ENCODE data around the gene CLCNKB.
"Not testable (repeated sequence)": the region's sequence is repeated elsewhere in the genome, so short reads cannot be mapped to it uniquely, and the experiment has no call there.

CLCNKB gene

DNA sequence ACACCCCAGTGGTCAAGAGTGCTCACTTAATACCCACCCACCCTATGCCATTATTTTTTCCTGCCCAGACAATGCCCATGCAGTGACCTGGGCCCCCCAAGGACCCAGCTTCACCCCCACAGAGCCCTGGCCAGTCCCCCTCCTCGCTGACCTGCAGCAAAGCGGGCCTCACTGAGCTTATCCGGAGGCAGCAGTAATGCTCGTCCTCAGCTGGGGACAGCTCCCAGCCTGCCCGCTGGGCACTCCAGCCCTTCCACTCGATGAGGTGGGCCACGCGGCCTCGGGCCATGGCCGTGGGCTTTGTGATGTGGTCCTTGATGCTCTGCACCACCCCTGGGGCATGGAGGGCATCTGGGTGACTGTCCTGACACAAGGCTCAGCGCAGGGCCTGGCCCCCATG, 7.1 kb upstream of the CLCNKB start:
- not testable (repeated sequence) for DNase-seq

- DNase-seq, result no peak
These were observed 5.0 kb upstream of the CLCNKB start for GRCh38 chr1:16038620-16038912.

- not testable (repeated sequence) for DNase-seq
These were observed 3.7 kb upstream of the CLCNKB start for GRCh38 chr1:16039871-16040270.

DNA sequence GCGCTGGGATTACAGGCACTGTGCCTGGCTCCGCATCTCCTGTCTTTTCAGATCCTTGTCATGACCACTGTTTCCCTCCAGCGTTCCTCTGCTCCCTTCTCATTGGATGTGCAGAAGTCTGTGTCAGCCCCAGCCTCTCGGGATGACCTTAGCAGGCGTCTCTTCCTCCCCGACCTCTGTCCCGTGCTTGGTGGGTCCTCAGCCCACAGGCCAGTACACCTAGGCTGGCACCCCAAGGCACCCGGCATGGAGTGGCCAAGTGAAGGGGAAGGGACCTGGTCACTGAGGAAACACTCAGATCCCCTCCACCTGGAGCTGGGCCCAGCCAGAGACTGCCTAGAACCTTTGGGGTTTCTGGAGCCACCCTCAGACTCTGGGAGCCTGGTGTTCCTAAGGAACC, 2.4 kb upstream of the CLCNKB start:
- DNase-seq, result no peak

DNA sequence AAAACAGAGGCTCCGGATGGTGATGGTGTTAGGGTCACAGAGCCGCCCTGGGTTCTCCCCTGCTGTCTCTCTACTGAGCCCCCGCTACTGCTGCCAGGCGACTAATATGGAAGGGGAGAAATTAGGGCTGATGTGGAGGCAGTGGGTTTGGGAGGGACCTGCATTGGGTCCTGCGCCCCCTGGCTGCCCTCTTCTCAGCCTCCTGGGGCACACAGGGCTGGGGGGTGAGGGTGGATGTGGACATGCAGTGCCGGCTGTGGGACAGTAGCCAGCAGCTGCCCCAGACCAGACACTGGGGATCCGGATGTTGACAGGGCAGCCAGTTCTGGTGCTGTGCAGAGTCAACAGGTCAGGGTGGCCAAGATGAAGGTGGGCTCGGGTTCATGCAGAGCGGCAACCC, 1.5 kb upstream of the CLCNKB start:
- DNase-seq, result no peak

- not testable (repeated sequence) for DNase-seq
These were observed 928 bp upstream of the CLCNKB start for GRCh38 chr1:16042654-16043053.

DNA sequence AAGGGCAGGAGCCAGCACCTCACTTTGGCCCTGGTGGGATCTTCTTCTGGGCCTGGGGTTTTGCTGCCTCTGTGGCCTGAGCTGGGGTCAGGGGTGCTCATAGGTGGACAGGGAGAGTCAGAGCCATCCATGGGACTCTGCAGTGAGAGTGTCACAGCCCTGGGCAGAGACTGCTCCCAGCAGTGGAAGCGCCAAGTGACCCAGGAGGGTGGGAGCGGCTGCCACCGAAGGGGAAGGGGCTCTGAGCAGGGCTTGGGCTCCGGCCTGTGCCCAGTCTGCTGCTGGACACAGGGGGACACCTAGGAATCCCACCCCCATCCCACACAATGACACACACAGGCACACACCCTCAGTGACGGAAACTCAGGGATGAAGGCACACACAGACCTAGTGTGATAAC, 368 bp downstream of the CLCNKB start:
- no peak for DNase-seq

GRCh38 chr1:16046842-16047241, 3.3 kb downstream of the CLCNKB start:
- no peak for DNase-seq

GRCh38 chr1:16047791-16048475, 4.4 kb downstream of the CLCNKB start:
- DNase-seq, result no peak

GRCh38 chr1:16048573-16049189, 5.1 kb downstream of the CLCNKB start:
- no peak for DNase-seq

- no peak for DNase-seq
These were observed 6.7 kb downstream of the CLCNKB start for GRCh38 chr1:16050328-16050727.

GRCh38 chr1:16051039-16051438, 7.5 kb downstream of the CLCNKB start:
- no peak for DNase-seq

GRCh38 chr1:16051949-16052348, 8.4 kb downstream of the CLCNKB start:
- not testable (repeated sequence) for DNase-seq

DNA sequence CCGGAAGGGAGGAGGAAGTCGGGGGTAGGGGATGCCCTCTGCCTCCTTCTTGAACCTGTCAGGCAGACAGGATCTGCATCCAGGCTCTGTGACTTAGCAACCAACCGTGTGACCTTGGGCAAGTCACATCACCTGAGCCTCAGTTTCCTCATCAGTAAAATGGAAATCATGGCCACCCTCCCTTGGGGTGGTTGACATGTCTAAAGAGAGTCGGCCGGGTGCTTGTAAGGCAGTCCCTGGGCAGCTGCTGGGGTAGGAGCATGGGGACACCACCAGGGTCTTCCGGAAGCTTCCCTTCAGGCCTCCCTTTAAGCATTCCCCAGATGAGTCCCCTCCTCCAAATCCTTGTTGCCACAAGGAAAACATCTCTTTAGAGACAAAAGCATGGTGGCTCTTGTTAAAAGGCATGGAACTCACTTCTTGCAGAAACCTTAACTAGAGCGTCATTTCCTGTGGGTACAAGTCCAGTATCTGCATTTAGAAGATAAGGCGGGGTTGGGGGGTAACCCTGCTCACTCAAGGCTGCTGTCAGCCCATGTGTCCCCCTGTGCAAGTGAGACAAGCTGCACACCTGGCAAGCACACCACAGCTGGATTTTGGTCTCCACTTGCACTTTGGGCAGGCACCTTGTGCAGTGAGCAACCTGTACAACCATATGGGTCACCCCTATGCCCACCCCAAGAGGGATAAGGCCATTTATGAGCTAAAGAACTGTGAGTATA, 10.4 kb downstream of the CLCNKB start:
- DNase-seq, result no peak

GRCh38 chr1:16054598-16055540, 11.3 kb downstream of the CLCNKB start:
- no peak for DNase-seq

DNA sequence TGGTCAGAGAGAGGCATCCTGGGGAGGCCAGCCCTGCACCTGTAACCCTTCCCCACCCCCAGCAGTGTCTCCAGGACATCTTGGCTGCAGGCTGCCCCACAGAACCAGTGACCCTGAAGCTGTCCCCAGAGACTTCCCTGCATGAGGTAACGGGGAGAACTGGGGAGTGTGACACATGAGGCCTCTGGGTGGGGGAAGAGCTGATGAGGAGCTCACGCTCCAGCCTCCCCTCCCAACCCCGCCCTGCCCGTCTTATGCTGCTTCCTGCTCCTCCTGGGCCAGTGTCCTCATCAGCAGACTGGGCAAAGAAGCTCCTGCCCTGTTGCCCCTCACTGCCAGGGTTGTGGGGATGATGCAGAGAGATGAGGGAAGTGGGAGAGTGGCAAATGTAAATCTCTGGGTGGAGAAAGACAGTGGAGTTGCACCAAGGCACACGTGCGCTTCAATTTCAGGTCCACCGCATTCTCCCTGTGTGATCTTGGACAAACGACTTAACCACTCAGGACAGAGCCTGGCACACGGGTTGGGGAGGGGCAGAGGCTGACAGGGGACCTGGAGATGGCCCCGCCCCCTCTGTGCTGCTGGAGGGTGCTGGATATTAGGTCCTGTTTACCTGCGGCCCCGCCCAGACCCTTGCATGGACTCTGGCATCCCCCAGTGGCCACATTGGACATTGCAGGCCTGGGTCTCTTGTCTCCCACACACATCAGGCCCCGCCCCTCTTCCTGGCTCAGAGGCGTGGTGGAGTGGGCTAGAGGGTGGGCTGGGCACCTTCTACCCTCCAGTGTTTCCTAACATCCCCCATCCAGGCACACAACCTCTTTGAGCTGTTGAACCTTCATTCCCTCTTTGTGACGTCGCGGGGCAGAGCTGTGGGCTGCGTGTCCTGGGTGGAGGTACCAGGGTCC, 12.3 kb downstream of the CLCNKB start:
- DNase-seq, result peak; percentile 66

GRCh38 chr1:16056521-16056912, 12.9 kb downstream of the CLCNKB start:
- DNase-seq, result not testable (repeated sequence)

- DNase-seq, result not testable (repeated sequence)
These were observed 13.8 kb downstream of the CLCNKB start for GRCh38 chr1:16057314-16057915.

GRCh38 chr1:16058394-16059120, 15.0 kb downstream of the CLCNKB start:
- not testable (repeated sequence) for DNase-seq

- no peak for DNase-seq
These were observed 17.7 kb downstream of the CLCNKB start for GRCh38 chr1:16061266-16061665.
